HepG2 (cell line): ENCODE results near the gene KLC4. TPM values are rescaled to one million over a fixed set of nuclear protein-coding genes. Genes with fewer than 3 reads are reported as not detected.
A peak's percentile ranks its signal among the peaks of the same experiment; 100 is the strongest.
"Not testable (repeated sequence)": the region's sequence is repeated elsewhere in the genome, so short reads cannot be mapped to it uniquely, and the experiment has no call there.

Experiments
- ATAC-seq: fragments of 200-7000 bp; cut with Tn5 transposase; 3 replicates; pipeline ENCODE4 v1.9.1; 2020; ENCODE audit warnings: mild to moderate bottlenecking, moderate library complexity
- BruUV-seq: library from RNA; stranded (reverse); fragments of 400-500 nt; replicated peaks from 2 replicates; lab custom pipeline; 2021; lab: Mats Ljungman, UMichigan
- CTCF ChIA-PET: fragments of 300-600 bp; formaldehyde crosslinking; extraction: SDS; loops from one replicate; lab custom pipeline; 2021; ENCODE audit warnings: low total read pairs, inconsistent platforms, low intra/inter-chr PET ratio; lab: Yijun Ruan, JAX
- POLR2A ChIA-PET: fragments of 350-600 bp; sonication (Branson Sonifier 250); formaldehyde crosslinking; loops from one replicate; lab custom pipeline; 2020; ENCODE audit warnings: antibody characterized with exemption, inconsistent platforms; lab: Yijun Ruan, JAX
- DNase-seq: peaks from one replicate; pipeline ENCODE4 v3.0.0-alpha.2; 2015; ENCODE audit warnings: low spot score
- FAIRE-seq: peaks from 3 replicates; lab custom pipeline; 2011; peaks lifted over from hg19 to GRCh38; lab: Jason Lieb, UNC
- H2AFZ ChIP-seq: one replicate; pipeline ENCODE4 v1.6.1; 2011; ENCODE audit warnings: low read length, inconsistent platforms
- H3K27ac ChIP-seq: fragments of 300-600 bp; 3 replicates; pipeline ENCODE4 v1.8.0; 2011; ENCODE audit warnings: mixed run types, mild to moderate bottlenecking, mixed read lengths, low read length, inconsistent platforms; ENCODE audit not compliant: insufficient read depth; ENCODE audit errors: extremely low read length
- H3K27me3 ChIP-seq, 2 experiments: fragments of 200-600 bp in 1 of 2; 2 replicates in 1 of 2; 3 replicates in 1 of 2; pipeline versions ENCODE4 v1.6.0 to v1.8.0; 2011; ENCODE audit warnings: low read length in 2 of 2, mild to moderate bottlenecking in 2 of 2, moderate library complexity in 2 of 2, inconsistent platforms in 1 of 2; ENCODE audit not compliant: insufficient read depth in 2 of 2, control insufficient read depth in 1 of 2
- H3K36me3 ChIP-seq, 2 experiments: fragments of 200-600 bp in 1 of 2; replicated peaks in 1 of 2; 2 replicates in 1 of 2; 3 replicates in 1 of 2; pipeline versions ENCODE4 v1.5.1 to v1.8.0; 2011; ENCODE audit warnings: low read length in 2 of 2, inconsistent platforms in 1 of 2; ENCODE audit not compliant: insufficient read depth in 2 of 2, control insufficient read depth in 1 of 2
- H3K4me1 ChIP-seq: 2 replicates; pipeline ENCODE4 v1.5.1; 2012; ENCODE audit warnings: low read length, inconsistent platforms; ENCODE audit not compliant: insufficient read depth
- H3K4me2 ChIP-seq: 2 replicates; pipeline ENCODE4 v1.6.0; 2011; ENCODE audit warnings: low read depth, low read length, inconsistent platforms
- H3K4me3 ChIP-seq, 3 experiments: fragments of 200-600 bp in 1 of 3; sonication (generic), shearing (Covaris generic) in 1 of 3; replicated peaks in 1 of 3; 2 replicates each; pipeline ENCODE4 v1.5.1; 2011 to 2016; ENCODE audit warnings: low read length in 3 of 3, inconsistent platforms in 2 of 3, low read depth in 2 of 3, mild to moderate bottlenecking in 2 of 3, control low read depth in 1 of 3, mixed read lengths in 1 of 3; ENCODE audit not compliant: insufficient read depth in 1 of 3
- H3K79me2 ChIP-seq: one replicate; pipeline ENCODE4 v1.6.1; 2011; ENCODE audit warnings: low read length, inconsistent platforms; ENCODE audit not compliant: insufficient read depth
- H3K9ac ChIP-seq: 2 replicates; pipeline ENCODE4 v1.6.0; 2011; ENCODE audit warnings: mild to moderate bottlenecking, low read depth, low read length, inconsistent platforms; ENCODE audit not compliant: insufficient read depth
- H3K9me3 ChIP-seq: 2 replicates; pipeline ENCODE4 v1.5.1; 2012; ENCODE audit warnings: mild to moderate bottlenecking, low read length
- H4K20me1 ChIP-seq: 2 replicates; pipeline ENCODE4 v1.6.0; 2011; ENCODE audit warnings: inconsistent platforms, mild to moderate bottlenecking, low read length, moderate library complexity; ENCODE audit not compliant: insufficient read depth
- ARID3A ChIP-seq: IDR thresholded peaks from 2 replicates; pipeline ENCODE4 v1.6.1; 2012; ENCODE audit warnings: low read depth, low read length, improper control_type of control experiment
- CBX5 ChIP-seq: sonication (generic); formaldehyde crosslinking; IDR thresholded peaks from 2 replicates; pipeline ENCODE4 v1.4.0; 2020; ENCODE audit warnings: missing genetic modification reagents, borderline replicate concordance
- HOXA7 ChIP-seq: sonication (generic); formaldehyde crosslinking; IDR thresholded peaks from 2 replicates; pipeline ENCODE4 v1.8.1; 2022; ENCODE audit warnings: mild to moderate bottlenecking, missing genetic modification reagents, moderate library complexity
- NFYB ChIP-seq: sonication (generic); formaldehyde crosslinking; IDR thresholded peaks from 2 replicates; pipeline ENCODE4 v1.4.0; 2020; ENCODE audit warnings: missing genetic modification reagents
- NR2C2 ChIP-seq: sonication (generic); formaldehyde crosslinking; IDR thresholded peaks from 2 replicates; pipeline ENCODE4 v1.4.0; 2020; ENCODE audit warnings: missing genetic modification reagents, mild to moderate bottlenecking, moderate library complexity, borderline replicate concordance
- NR3C1 ChIP-seq: sonication (generic); formaldehyde crosslinking; IDR thresholded peaks from 2 replicates; pipeline ENCODE4 v1.4.0; 2020; ENCODE audit warnings: missing genetic modification reagents
- NRL ChIP-seq: sonication (generic); formaldehyde crosslinking; IDR thresholded peaks from 2 replicates; pipeline ENCODE4 v1.5.0; 2020; ENCODE audit warnings: missing genetic modification reagents, mild to moderate bottlenecking, moderate library complexity, borderline replicate concordance
- PITX1 ChIP-seq: sonication (generic); formaldehyde crosslinking; IDR thresholded peaks from 2 replicates; pipeline ENCODE4 v1.5.1; 2020; ENCODE audit warnings: mild to moderate bottlenecking, missing genetic modification reagents
- RXRB ChIP-seq: IDR thresholded peaks from 2 replicates; pipeline ENCODE4 v1.6.1; 2016; ENCODE audit warnings: borderline replicate concordance, missing genetic modification reagents, missing compliant biosample characterization
- THAP7 ChIP-seq: sonication (generic); formaldehyde crosslinking; IDR thresholded peaks from 2 replicates; pipeline ENCODE4 v1.8.1; 2023; ENCODE audit warnings: mild to moderate bottlenecking, missing genetic modification reagents
- ZBTB38 ChIP-seq: sonication (generic); formaldehyde crosslinking; IDR thresholded peaks from 2 replicates; pipeline ENCODE4 v1.5.1; 2020; ENCODE audit warnings: mild to moderate bottlenecking, missing genetic modification reagents
- ZNF225 ChIP-seq: sonication (generic); formaldehyde crosslinking; IDR thresholded peaks from 2 replicates; pipeline ENCODE4 v1.4.0; 2020; ENCODE audit warnings: mild to moderate bottlenecking, missing genetic modification reagents
- ZNF264 ChIP-seq: sonication (generic); formaldehyde crosslinking; IDR thresholded peaks from 2 replicates; pipeline ENCODE4 v1.4.0; 2020; ENCODE audit warnings: missing genetic modification reagents
- ZNF335 ChIP-seq: sonication (generic); formaldehyde crosslinking; IDR thresholded peaks from 2 replicates; pipeline ENCODE4 v1.4.0; 2020; ENCODE audit warnings: missing genetic modification reagents
- ZNF432 ChIP-seq: sonication (generic); formaldehyde crosslinking; IDR thresholded peaks from 2 replicates; pipeline ENCODE4 v1.5.0; 2020; ENCODE audit warnings: missing genetic modification reagents, mild to moderate bottlenecking, borderline replicate concordance
- ZNF7 ChIP-seq: IDR thresholded peaks from 2 replicates; pipeline ENCODE4 v1.6.1; 2016; ENCODE audit warnings: missing biosample characterization, missing genetic modification reagents
- WGBS: methylation state at CpG from one replicate; pipeline ENCODE4 v1.1.6; 2017; ENCODE audit warnings: low lambda C conversion rate; 5-methylcytosine and 5-hydroxymethylcytosine counted together
- in situ Hi-C: cut with HindIII; loops from 2 replicates; pipeline ENCODE4 v1.10.0; 2017; ENCODE audit warnings: low pct_unique_long_range_greater_than_20kb; ENCODE audit not compliant: extremely low pct_ligation_motif_present
- intact Hi-C: fragments of 100-400 bp; cut with micrococcal nuclease; formaldehyde crosslinking; loops from one replicate; pipeline ENCODE4 v1.10.0; 2022; ENCODE audit not compliant: unreplicated experiment
- polyA plus RNA-seq, 8 experiments: library from polyadenylated mRNA; depleted of rRNA in 3 of 8; stranded (reverse) in 7 of 8; unstranded in 1 of 8; fragments of >200 nt; fragmentation: Illumina TruSeq in 4 of 8; extraction: Trizol in 4 of 8; gene quantifications; 2 replicates each; pipeline versions ENCODE4 v1.2.1 to v1.2.3, GENCODE V29; 2011 to 2016; ENCODE audit warnings: low read depth in 4 of 8, missing spikeins in 1 of 8, mixed read lengths in 1 of 8; ENCODE audit not compliant: insufficient read depth in 1 of 8
- total RNA-seq, 5 experiments: library from RNA; depleted of rRNA; stranded (reverse); fragments of >200 nt; fragmentation: Illumina TruSeq; extraction: Trizol; gene quantifications; 2 replicates each; pipeline ENCODE4 v1.2.3, GENCODE V29; 2016; ENCODE audit warnings: low read depth in 1 of 5

Gene KLC4
- total and polyA plus RNA-seq, 2 of the 13 experiments (the other 11 are each of a cell fraction or from before 2014, with no cell fraction given), result 45.4 to 70.4 TPM

- ATAC-seq, H4K20me1 ChIP-seq, in situ Hi-C loops, BruUV-seq, H3K9ac ChIP-seq, H3K4me2 ChIP-seq, H2AFZ ChIP-seq, FAIRE-seq, intact Hi-C loops, H3K27me3 ChIP-seq, CTCF ChIA-PET, H3K9me3 ChIP-seq, H3K36me3 ChIP-seq, DNase-seq, H3K4me3 ChIP-seq, H3K27ac ChIP-seq: not testable (repeated sequence)
- 95% methylated on average over 9 of the region's 9 CpGs for WGBS
- Histone ChIP-seq H3K4me1 (peaks cover 70% of the 10 kb centered on the region), H3K79me2 (peaks cover 89% of the 10 kb centered on the region)
- POLR2A ChIA-PET, result interaction anchor here (0.9 to 3.5 kb wide), 3 partner anchors 14 to 299 kb away, joined by 3 to 14 read pairs (median 4); partner anchors contain the start of gene BICRAL
Observed at GRCh38 chr6:43081922-43082321, 22.5 kb downstream of the KLC4 start.

GRCh38 chr6:43082806-43083655, 23.6 kb downstream of the KLC4 start:
- Histone ChIP-seq H3K9me3 (no peaks in the 10 kb centered on the region), H3K27me3 (no peaks in the 10 kb centered on the region), H2AFZ (no peak overlapping the region), H3K79me2 (peaks cover 89% of the 10 kb centered on the region), H3K4me1 (peaks cover 74% of the 10 kb centered on the region), H3K9ac (no peak overlapping the region), H3K4me2 (no peak overlapping the region), H3K27ac (peak overlapping the region; percentile 6), H3K4me3 (no peak overlapping the region), H4K20me1 (peaks cover under 1% of the 10 kb centered on the region; the same call in 1 of the 2 replicates), H3K36me3 (no peaks in the 10 kb centered on the region; a peak in 1 of 5 replicates)
- ChIA-PET CTCF (no interaction called here), POLR2A (interaction anchor here (0.9 to 1.6 kb wide), 3 partner anchors 13 to 301 kb away, joined by 3 to 6 read pairs (median 4); partner anchors contain the start of genes BICRAL, KLC4 and MRPL2)
- 91% methylated on average over 13 of the region's 13 CpGs for WGBS
- FAIRE-seq (no peak), DNase-seq (no peak), ATAC-seq (no peak)
- BruUV-seq, result no TSS peak
- intact Hi-C loops (no loop called here), in situ Hi-C loops (no loop called here)
- TF ChIP-seq HOXA7 (CRISPR knock-in tag), result no peak
- TF ChIP-seq ZBTB38 (CRISPR knock-in tag), result 0 out of 2 replicates have a peak, but pooled peaks have one; percentile 30
- no peak for TF ChIP-seq CBX5 (CRISPR knock-in tag)
- no peak for TF ChIP-seq NR2C2
- no peak for TF ChIP-seq ZNF225 (CRISPR knock-in tag)
- TF ChIP-seq NRL, result 0 out of 2 replicates have a peak, but pooled peaks have one; percentile 37
- TF ChIP-seq THAP7 (CRISPR knock-in tag), result no peak
- no peak for TF ChIP-seq RXRB
- TF ChIP-seq ARID3A, result no peak
- no peak for TF ChIP-seq NFYB (CRISPR knock-in tag)
- no peak for TF ChIP-seq ZNF264
- no peak for TF ChIP-seq ZNF432 (CRISPR knock-in tag)
- TF ChIP-seq ZNF7 (CRISPR knock-in tag), result no peak
- no peak for TF ChIP-seq PITX1 (CRISPR knock-in tag)
- TF ChIP-seq ZNF335 (CRISPR knock-in tag), result no peak
- no peak for TF ChIP-seq NR3C1 (CRISPR knock-in tag)
